Superior temporal gyrus (tissue), 1 donor: Measurements from ENCODE around the gene KLHL25.

Experiments used
- DNase-seq: peaks from one replicate; pipeline ENCODE4 v3.0.0-alpha.2; 2016; ENCODE audit errors: extremely low spot score

KLHL25 gene

DNA sequence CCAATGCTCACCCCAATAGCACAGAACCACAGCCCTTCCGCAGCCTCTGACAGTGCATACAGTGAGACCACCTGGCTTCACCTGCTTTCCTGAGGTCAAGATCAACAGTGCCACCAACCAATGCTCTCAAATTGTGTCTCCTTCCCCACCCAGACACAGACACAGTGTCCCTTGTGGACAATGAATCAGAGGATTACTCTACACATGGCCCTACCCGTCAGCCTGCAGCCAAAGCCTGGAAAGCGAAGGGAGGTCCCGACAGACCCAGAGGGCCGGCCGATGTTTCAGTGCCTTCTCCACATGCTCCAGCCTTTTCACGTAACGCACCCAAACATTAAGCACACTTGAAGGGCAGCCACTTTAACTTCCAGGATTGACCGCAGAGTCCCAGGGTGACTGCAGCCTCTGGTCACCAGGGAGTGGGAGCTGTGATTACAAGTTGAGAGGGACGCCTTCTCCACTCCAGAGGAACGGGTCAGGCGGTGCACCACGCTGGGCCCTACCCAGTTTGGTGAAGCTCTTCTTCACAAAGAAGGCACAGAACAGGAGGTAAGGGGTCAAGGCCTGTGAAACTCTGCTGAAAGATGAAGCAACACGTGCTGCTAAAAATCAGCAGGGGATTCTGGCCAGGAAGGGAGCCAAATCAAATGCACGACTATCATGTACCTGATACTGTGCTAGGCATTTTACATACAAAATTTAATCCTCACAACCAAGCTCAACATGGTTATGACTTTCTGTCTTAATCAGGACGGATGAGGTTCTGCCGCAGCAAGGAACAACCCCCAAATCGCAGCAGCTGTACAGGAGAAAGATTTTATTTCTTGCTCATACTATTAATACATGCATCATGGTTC, 17.2 kb downstream of the KLHL25 start:
- no peak for DNase-seq

DNA sequence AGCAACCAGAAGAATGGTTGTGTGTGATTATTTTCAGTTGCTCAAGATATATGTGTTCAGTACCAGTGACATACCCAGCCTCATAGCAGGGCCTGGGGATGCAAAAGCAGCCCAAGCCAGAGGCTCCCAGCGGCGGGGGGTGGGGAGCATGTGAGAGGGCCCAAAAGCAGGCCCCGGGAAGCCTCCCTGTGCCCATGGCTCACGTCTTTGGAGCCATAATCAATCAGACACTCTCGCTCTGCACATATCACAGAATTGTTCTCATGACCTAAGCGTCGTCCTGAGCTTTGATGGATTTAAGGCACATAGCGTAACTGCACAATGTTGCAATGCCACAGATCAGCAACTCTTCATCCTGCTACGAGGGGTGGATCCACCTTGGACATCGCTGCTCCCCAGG, 20.8 kb downstream of the KLHL25 start:
- DNase-seq: no peak

DNA sequence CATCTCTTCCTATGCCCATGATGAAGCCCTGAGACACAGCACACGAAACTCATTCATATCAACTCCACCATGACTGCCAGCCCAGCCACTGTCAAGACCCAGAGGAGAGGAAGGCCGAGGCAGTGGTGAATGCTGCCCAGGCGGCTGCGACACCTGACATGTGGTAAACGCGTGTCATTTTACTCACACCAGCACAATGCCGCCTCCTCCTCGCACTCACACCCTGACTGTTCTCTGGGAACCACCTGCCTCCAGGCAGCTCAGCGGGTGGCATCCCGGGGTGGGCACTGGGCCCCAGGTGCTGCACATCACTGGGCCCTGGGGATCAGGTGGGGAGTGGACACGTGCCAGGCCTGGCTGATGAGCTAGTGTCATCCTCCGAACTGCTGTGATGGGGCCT, 21.5 kb downstream of the KLHL25 start:
- DNase-seq: no peak

DNA sequence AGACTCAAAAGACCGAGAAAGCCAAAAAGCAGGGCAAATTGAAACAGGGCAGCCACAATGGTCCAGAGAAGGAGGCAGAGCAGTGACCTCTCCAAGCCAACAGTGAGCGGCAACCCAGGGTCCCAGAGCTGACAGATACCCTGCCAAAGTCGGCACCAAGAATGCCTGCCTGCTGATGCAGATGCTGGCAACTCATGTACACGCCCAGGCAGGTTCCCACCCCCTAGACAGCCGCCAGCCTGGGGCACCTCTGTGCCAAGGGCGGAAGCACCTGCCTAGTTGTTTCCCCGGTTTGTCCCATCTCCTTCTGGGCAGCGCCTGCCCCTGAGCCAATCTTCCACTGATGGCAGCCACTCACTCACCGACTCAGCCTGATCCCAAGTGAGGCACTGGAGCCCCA, 22.1 kb downstream of the KLHL25 start:
- no peak for DNase-seq

DNA sequence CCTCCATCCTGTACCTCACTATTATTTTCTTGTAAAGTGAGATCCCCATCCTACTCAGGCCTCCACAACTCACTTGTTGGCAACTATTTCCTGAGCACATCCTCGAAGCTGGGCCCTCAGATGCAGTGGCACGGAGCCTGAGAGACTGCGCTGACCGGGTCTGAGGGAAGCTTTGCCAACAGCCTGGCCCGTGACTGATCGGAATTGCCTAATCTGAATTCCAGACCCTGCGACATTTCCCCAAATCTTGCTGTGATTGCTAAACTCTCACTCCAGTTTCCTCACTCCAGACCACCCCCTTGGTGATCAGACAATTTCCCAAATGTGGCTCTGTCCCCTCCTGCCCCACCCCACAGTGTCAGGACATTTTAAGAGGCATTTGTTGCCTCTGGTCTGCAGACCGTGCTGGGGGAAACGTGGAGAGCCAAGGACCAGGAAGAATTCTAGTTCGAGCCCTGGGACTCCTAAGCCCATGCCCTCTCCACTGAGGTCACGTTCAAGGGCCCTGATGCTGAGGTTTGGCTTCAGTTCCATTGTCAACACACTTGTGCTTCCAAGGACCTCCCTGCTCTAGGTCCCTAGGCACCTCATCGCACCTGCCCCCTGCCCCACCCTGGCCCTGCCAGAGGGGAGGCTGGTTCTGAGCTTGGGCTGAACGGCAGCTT, 22.8 kb downstream of the KLHL25 start:
- DNase-seq: no peak

DNA sequence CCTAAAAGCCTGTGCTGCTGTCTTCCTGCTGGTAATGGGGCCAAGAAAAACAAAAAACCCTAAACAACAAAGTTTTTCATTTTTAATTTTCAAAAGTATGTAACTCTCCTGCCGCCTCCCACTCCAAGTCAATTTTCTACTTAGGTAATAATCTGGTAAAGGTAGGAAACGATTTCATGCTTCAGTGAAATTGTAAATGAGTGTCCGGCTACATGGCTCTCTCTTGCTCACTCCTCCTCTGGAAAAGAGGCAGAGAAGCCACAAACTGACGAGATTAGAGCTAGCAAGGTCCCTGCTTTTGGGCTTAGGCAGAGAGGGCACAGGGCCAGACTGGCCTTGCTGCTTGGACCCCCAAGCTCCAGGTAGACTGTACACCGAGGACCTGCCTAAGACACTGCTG, 23.5 kb downstream of the KLHL25 start:
- no peak for DNase-seq

DNA sequence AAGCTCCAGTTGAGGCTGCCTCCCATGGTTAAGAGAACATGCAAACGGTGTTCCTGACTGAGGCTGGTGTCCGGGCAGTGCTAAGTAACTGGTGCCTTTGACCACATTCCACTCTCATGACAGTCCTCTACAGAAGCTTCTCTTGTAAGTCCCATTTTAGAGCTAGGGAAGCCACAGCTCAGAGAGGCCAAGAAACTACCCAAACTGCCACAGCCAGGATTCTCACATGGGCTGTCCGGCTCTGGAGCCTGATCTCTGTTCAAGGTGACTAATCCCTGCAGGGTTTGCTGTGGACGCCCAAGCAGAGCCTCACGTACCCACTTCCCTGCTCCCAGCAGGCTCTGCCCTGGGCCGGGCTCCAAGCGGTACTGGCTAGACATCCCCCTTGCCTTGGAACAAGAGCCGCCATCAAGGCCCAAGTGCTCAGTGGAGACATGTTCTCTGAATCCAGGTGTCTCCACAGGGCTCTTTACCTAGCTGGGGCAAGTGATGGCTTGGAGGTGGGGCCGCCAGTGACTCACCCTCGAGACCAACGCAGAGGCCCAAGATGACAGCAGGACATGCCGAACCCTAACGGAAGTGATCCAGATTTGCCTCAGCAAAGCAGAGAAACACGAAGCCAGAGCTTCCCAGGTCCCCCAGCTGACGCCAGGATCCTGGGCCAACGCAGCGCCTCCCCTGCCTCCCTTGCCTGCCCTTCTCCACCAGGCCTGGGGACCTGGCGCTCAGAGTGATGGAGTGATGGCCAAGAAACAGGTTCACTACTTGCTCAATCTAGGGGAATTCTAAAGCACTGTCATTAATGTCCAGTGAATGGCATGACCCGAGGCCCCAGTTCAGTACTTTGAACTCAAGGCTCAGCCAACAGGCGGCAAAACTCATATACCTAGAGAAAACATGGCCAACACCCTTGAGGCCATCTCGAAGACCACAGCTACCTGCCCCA, 24.4 kb downstream of the KLHL25 start:
- no peak for DNase-seq

DNA sequence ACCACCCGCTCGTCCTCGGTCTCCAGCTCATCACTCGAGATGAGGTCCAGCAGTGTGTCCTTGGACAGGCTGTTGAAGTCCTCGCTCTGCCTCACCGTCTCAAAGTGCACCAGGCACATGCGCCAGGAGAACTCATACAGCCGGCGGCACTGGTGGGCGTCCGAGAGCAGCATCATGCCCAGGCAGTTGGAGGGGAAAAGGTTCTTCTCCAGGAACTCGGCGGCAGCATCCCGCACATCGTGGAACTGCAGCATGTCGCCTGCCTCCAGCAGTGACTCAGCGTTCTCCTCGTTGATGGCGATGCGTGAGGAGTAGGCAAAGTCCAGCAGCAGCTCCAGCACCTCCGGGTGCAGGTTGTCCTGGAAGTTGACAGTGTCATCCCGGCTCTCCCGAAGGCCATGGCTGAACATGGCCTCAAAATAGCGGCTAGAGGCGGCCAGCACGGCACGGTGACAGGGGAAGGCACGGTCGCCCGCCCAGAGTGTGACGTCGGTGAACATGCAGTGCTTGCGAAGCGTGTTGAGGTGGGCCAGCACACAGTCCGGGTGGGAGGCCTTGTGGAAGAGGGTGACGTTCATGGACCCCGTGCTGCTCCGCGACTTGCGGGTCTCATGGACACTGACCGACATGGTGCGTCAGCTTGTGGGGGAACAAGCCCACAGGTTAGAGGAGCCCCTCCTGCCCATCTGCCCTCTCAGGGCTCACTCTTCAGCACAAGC, 25.4 kb downstream of the KLHL25 start:
- no peak for DNase-seq

DNA sequence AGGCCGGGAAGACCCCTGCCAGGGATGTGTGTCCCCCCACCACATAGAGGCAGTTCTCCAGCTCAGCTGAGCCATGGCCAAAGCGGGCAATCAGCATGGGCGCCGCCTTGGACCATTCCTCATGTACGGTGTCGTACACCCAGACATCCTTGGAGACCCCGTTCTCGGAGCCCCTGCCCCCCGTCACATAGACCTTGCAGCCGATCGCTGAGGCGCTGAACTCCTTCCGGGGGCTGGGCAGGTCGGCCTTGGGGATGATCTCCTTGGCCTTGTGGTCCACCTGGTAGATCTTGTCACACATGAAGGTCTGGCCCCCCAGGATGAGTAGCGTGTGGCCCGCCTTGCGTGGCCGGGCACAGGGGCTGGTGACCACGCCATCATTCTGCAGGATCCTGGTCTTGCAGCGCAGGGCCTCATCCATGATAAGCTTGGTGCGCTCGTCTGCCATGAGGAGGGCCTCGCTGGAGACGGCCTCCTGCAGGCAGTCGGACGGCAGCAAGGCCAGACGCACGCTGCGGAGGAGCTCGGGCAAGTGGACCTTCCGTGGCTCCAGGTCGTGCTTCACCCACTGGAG, 26.0 kb downstream of the KLHL25 start:
- DNase-seq: no peak

DNA sequence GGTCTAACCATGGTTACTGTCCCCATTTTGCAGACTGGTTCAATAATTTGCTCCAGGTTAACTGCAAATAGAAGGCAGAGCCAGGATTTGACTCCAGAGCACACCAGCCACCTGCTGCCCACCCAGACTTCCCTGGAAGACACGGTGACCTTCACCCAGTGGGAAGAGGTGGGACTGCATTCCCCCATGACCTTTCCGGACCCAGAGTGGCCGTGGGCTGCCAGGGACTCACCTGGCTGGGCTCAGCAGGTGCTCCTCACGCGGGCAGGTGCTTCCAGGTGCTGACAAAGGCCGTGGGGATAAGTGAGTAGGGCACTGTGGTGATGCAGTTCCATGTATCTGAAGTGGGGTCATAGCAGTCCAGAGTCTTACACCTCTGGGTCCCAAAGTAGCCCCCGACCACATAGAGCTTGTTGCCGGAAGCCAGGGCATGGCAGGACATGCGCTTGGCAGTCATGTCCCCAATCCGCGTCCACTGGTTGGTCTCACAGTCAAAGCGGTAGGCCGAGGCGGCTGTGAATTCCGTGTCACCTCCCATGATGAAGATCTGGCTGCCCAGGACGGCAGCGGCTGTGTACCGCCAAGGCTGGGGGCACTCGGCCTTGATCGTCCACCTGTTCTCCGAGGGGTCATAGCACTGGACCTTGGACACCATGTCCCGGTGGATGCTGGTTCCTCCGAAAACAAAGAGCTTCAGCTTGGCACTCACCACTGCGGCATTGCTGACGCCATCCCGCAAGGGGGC, 26.8 kb downstream of the KLHL25 start:
- DNase-seq: no peak

DNA sequence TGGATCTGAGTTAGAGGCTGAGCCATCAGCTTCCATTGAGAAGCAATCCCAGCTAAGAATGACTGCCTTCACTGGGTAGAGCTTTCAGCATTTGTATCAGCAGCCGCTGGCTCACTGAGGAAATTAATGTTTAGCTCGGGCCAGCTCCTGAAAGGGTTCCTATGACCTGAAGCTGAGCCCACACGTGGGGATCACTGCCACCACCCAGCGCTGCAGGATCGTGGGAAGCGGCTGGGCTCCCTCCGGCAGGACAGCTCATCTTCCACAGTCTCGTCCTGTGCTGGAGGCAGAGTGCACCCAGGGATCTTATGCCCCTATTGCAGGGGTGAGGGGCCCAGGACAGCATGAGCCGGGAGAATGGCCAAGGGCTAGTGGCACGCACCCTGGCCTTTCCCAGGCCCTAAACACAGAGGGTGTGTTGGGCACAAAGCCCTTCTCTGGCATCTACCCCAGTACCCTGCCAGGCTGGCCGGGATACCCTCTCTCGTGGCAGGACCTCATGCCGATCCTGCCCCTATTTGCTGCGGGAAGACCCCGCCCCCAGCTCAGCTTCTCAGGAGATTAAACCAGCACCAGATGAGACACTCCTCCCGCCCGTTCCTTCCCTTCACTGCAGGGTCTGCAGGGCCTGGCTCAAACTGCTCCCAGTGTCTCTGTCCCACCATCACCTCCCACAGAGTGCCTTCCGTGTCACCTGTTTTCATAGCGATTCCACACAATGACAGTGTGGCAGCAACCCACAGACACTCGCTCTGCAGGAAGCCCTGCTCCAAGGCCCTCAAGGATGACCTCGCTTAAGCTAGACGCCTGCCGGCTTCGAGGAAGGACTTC, 28.5 kb downstream of the KLHL25 start:
- no peak for DNase-seq

DNA sequence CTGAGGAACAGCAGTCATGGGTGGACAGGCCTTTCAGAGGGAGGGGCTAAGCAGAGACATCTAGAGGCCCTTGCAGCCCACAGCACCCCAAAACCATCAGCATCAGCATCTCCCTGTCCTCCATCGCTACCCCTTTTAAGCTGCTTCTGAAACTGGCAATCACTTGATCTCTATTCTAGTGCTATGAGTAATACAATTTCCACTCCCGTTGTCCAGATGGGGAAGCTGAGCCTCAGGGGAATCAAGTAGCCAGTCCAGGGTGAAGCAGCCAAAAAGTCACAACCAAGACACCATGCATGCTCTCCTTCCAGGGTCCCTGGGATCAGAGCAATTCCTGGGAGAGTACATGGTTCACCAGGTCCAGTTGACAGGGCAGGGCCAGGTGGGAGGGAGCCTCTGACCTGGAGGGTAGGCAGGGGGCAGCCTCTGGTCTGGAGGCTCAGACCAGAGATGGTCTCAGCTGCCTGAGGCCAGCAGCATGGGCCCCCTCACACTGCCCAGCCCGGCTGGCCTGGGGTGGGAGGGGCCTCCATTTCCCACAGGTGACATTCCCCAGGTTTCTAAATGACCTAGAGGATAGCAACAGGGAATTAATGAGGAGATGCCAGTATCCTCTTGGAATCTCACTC, 30.0 kb downstream of the KLHL25 start:
- DNase-seq: no peak

DNA sequence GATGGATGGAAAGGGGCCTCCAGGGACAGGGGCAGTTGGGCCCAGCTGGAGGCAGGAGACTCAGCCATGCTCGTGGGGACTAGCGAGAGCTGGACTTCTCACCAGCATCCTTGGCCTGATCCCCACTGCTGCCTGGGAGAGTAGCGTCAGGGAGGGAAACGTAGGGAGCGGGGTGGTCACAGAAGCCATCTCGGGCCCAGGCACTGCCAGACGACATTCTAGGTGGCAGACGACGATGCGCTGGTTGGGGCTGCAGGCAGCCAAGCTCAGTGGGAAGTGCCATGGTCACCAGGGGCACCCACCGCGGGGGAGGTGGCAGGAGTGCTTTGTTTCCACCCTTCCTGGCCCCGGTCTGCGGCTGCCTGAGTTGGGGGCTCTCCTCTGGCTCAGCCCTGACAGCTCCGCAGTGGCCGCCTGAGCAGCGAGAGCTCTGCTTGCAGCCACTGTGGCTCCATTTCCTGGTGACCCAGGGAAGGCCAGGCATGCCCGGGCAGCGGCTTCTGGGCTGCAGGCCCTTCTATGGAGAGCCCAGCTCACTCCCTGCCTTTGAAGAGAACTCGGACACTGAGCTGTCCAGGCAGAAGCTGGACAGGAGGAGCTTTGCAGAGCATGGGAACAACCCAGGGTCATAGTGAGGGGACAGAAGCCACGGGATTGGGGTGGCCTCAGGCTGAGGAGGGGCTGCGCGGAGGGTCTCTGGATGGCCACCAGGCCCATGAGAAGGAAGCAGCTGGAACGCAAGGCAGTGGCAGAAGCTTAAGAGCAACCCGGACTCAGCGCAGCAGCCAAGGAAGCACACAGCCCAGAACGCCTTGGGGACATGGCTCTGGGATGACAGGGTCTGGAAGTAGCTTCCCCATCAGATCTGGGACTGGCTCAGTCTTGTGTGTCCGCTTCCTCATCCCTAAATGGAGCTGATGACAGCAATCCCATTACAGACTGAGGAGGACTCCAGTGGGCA, 30.8 kb downstream of the KLHL25 start:
- DNase-seq: no peak

DNA sequence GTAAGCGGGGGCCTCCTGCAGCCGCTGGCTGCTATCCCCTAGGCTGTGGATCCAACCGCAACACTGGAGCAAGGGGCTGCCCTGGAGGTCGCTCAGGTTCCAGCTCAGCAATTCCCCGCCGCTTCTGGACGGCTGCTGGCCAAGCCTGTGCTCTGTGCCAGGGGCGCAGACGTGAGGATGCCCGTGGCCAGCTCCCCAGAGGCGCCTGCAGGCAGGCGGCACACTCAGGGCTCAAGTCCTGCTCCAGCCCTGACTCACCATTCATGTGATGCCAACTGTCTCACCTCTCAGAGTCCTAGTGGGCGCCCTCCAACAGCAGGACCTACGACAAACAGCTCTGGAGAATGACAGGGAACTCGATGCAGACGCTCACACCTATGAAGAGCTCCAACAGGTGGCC, 31.6 kb downstream of the KLHL25 start:
- no peak for DNase-seq

DNA sequence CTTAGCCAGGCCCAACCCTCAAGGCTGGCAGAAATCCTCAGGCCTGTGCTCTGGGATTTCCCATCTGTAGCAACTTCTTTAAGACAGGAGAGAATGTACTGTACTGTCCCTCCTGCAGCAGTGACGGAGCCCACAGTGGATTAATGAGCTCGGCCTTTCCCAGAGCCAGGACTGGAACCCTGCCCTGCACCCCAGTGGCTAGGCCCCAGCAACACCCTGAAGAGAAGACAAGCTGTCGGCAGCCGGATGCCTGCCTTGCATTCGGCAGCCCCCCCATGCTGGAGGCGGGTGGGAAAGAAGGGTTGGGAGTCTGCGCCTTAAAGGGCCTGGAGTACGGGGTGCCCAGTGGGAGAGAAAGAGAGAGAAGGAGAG, 32.0 kb downstream of the KLHL25 start:
- DNase-seq: no peak

DNA sequence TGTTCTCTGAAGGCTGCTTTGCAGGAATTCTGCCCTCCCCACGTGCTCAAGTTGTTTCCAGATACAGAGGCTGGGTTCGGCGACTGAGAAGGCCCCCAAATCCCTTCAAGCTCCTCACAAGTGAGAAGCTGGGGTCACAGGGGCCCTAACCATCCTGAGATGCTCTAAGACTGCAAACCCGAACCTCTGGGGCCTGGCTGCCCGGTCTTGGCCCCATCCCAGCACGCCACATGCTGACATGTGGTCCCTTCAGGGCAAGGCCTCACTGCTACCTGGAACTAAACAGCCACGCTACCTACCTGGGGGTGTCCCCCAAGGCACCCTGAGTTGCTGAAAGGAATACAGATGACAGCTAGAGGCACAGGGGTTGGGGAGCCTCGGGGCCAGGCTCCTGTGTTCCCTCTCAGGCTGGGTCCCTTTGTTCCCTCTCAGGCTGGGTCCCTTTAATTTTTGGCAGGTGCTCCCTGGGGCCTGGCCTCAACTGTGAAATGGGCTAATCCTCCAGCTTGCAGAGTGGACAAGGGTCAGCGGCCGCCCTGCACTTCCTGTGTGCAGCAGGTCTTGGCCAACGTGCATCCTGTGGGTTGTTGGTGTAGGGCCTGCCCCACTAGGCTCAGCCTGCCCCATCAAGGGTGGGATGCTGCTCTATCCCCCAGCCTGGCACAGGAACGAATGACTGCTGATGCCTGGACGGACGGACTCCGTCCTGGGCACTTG, 32.5 kb downstream of the KLHL25 start:
- no peak for DNase-seq

DNA sequence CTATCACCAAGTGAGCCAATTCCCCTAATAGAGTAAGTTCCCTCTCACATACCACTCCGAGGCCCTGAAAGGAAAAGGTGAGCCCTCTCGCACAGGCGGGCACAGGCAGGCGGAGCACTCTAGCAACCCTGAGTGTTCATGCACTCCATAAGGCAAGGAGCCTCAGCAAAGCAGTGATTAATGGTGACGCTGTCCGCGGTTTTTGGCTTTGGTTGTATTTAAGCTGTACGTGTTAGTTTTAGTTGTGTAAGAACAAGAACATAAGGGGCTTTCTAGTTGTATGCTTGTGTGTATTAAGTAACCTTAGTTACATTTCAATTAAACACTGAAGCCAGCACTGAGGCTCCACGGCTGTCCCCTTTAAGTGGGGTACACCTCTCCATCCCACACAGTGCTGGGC, 33.1 kb downstream of the KLHL25 start:
- no peak for DNase-seq
